Stimulated activated CD4-positive, alpha-beta T cell treated with anti-CD3 and anti-CD28 coated beads, Interleukin-12 subunit alpha, Interleukin-12 subunit beta, amount 100 ng/mL, for 4 hours (primary cell): ENCODE measurements around the gene ADAMTS2.

ENCODE experiments used
- DNase-seq: peaks from one replicate; pipeline ENCODE4 v3.0.0-alpha.2; 2020

ADAMTS2 gene

DNA sequence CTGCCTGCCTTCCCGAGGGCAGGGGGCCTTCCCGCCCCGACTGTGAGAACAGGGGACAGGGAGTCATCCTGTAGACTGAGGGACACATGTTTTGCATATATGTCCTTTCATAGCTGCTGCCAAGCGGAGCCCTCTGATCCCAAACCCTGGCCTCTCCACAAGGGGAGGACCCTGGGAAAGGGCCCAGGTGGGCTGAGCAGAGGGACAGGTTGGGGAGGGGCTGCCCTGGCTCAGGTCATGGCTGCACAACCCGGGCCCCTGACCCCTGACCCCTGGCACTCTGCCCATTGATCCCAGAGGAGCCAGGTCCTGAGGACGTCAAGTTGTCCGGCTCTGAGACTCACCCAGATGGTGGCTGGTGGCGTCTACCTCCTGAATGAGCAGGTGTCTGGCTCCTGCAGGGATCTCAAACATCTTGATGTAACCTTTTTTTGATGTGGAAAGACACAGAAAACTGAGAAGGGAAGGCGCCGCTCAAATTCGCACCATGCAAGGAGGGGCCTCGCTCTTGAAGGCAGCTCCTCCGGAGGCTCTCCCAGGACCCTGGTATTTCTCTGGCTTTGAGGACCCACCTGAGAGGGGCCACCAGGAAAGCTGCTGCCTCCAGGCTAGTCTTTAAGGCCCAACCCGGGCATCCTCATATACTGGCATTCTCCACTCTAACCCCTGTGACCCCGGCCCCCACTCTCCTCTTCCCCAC lies 213.2 kb downstream of the ADAMTS2 start:
- no peak for DNase-seq

DNA sequence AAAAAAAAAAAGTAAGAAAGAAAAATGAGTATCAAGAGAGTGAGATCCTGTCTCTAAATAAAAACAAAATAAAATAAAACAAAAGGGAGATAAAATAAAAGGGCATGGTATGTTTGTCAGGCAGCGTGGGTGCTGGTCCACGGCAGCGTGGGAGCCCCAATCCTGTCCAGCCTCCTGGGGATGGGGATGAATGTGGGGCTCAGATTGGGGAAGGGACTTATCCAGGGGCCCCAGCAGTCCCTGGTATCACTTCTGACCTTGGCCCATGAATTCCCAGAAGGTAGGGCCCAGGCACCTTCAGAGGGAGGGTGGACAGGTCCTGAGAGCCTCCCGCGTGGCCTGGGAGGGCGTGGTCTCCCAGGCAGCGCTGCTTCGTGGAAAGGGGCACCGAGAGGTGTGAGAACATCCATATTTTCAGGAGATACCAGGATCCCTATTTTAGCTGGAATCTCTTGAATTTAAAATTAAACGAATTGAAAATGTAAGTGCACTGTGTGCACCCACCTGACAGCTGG lies 213.9 kb downstream of the ADAMTS2 start:
- DNase-seq: no peak

DNA sequence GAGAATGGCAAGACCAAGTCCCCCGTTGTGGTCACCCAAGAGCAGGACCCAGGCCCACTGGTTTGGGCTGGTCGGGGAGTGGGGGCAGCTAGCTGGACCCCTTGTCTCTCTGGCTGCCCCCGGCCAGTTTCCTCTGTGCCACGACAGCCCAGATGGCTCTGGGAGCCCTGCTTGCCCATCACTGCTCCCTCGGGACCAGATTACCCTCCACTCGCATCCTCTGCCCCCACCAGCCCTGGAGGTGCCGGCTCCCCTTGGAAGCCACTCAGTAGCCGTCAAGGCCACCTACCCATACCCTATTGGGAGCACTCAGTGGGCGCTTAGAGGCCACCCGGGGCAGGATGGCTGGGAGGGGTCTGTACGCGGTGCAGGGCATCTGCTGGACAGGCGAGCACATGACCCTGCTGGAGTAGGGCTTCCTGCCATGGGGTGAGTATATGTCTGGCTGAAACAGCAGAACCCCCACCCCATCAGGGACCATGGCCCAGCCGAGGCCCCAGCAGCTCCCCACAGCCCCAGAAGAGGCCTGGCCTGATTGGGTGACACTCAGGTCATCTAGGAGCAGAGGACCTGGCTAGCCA lies 215.1 kb downstream of the ADAMTS2 start:
- no peak for DNase-seq

DNA sequence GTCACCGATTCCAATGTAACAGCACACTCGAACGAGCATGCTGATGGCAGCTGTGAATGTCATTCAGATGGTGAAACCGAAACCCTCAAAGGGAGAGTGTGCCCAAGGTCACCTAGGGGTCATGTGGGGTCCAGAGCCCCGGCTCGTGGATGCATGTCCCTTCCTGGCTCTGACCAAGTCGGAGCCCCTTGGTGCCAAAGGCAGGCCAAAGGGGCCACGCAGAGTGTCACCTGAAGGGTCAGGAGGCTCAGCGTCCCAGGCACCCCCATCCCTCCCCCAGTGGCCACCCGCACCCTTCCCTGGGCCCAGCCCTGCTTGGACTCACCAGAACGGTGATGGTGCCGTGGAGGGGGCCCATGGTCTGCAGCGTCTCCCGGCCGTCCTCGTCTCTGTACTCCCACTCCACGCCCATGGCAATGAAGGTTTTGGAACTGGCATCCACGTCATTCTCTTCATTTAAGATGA lies 215.6 kb downstream of the ADAMTS2 start:
- no peak for DNase-seq

DNA sequence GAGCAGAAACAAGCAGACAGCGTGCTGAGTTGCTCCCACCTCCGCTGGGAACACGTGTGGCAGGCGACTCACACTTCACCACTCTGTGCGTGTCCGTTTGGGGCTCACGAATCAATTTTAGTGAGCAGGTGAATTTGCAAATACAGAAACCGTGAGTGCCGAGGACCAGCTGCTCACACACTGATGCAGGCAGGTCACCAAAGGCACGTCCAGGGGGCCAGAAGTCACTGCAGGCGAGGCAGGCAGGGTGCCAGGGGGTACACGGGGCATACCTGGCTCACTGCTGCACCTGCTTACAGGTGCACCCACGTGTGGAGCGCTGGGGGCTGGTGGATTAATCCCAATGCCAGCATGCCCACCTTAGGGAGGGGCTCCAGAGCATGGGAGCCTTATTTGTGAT lies 216.3 kb downstream of the ADAMTS2 start:
- DNase-seq: no peak

DNA sequence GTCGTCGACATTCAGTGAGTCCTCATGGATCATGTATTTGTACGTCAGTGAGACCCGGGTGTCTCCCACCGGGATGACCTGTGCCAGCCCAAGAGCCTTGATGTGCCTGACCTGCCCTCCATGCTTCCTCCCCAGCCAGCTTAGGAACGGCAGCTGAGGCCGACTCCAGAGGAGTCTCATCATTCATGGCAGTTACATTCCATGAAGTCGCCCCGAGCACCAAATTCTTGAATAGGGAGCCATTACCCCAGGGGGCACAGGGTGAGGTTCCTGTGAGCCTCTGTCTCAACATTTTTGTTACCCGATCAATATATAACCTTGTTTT lies 217.3 kb downstream of the ADAMTS2 start:
- no peak for DNase-seq

DNA sequence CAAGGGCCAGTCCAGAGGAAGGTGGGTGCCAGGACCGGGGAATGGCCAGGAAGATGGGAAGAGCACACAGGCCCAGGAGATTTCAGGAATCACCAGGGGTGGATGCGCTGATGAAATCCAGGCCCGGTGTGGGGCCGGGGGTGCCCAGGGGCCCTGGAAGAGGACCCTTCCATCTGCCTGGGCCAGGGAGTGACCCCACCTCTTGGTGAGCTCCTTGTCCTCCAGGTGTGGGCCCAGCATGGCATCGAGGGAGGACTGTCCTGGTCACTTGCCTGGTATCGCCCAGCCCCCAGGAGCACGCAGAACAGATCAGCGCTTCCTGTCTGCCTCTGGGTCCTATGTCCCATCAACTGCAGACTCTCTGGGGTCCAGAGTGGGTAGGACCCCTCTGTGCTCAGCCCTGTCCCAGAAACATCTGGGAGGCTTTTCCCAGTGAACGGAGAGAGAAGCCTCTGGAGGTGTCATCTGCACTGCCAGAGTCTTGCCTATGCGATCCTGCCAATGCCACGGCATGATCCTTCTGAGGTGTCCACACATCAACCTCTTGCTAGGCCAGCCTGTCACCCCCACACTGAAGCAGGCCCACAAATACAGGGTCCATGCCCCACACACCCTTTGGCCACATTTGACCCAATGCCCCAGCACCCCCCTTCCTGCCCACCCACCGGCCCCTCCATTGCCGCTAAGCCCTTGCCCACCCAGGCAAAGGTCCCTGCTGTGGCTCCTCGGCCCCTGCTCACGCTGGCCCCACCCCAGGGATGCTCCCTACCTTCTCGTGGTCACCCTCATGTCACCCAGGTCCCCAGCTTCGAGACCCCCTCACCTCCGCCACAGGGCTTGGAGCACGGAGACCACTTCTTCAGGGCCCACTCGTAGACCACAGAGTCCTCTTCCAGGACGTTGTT lies 217.9 kb downstream of the ADAMTS2 start:
- DNase-seq: no peak

DNA sequence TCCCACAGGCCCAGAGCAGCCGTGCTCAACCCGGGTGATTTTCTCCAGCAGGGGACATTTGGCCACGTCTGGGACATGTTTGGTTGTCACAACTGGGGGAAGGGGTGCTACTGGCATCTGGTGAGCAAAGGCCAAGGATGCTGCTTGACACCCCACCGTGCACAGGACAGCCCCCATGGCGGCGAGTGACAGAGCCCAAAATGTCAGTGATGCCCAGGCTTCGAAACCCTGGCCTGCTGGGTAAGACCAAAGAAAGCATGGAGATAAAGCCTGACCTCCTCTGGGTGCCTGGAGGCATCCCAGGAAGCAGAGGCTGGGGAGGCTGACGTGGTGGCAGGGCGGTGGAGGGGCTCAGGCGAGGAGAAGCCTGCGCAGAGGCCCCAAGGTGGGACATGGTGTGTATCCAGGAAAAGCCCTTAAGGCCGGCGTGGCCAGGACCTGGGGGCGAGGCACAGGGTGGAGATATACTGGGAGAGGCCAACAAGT lies 218.7 kb downstream of the ADAMTS2 start:
- DNase-seq: no peak

DNA sequence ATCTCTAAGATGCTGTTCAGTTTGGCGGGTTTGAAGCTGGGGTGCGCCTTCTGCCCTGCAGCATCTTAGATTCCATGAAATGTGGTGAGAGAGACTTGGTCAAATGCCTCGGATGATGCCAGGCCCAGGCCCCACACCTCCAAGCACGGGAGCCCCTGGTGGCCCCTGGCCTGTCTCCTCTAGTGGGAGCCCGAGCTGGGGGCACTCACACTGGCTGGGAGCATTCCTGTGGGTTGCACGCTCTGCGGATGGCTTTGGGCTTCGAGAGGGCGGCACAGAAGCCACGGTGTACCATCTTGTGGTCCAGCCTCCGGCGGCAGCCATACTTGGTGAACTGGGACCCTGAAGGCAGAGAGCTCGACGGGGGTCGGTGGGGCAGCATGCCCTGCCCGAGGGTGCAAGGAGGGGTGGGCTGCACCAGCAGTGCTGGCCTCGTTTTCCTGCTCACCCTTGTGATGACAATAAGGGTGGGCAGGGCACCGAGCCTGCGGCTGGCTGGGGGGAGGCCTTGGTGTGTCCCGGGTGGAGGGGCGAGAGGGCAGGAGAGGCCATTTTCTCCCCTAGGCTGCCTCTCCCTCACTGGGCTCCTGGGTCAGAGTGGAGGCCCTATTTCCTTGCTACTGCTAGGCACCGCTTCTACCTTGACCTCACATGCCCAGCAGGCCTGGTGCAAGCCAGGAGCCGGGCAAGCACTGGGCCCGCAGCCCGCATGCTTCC lies 219.3 kb downstream of the ADAMTS2 start:
- DNase-seq: no peak

DNA sequence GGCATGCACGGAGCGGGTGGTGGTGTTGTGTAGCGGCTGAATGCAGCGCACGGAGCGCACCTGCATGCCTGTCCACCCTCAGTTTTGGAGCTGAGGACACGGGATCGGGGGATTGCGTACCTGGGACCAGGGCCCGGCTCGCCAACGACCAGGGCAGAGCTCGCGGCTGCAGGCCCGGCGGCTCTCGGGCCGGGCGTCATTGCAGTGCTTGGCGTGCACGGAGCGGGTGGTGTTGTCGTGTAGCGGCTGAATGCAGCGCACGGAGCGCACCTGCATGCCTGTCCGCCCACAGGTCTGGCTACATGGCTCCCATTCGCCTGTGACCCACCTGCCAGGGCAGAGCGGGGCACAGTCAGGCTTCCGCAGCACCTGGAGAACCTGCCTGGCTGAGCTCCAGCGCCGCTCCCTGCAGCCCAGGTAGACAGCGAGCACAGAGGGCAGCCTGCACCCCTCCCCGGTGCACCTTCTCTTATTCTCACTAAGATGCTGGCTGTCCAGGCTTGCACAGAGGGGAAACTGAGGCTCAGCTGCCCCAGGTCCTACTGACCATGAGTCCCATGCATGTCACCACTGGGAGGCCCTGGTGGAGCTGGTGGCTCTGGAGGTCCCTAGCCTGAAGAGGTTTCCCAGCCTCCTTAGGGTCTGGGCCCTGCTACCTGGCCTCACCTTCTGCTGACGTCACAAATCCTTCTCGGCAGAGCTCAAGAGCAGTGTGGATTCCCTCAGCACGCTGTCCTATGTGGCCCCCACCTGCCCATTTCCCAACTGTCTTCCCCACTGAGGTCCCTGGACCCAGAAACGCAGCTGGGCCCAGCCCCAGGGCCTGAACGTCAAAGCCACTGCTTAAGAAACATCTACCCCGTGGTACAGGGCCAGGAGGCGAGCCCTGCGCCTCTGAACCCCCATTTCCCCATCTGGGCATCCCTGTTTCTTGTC lies 220.1 kb downstream of the ADAMTS2 start:
- no peak for DNase-seq

DNA sequence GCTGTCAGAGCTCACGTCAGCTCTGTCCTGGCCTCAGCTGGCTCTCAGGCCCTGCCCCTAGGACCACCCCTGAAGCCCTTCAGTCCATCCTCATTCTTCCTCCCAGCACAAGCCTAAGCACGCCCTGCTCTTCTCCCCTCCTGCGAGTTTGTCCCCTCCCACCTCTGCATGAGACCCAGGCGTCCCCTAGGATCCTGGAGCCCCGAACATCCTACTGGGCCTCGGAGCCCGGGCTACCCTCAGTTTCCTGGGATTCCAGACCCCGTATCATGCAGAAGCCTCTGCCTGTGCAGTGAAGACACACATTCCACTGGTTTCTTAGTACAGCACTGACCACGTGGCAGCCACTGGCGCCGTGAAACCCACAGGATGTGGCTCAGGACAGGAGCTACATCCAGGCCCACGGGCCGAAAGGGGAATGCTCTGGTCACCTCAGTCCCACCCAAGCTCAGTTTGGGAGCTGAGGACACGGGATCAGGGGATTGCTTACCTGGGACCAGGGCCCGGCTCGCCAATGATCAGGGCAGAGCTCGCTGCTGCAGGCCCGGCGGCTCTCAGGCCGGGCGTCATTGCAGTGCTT lies 220.9 kb downstream of the ADAMTS2 start:
- no peak for DNase-seq

DNA sequence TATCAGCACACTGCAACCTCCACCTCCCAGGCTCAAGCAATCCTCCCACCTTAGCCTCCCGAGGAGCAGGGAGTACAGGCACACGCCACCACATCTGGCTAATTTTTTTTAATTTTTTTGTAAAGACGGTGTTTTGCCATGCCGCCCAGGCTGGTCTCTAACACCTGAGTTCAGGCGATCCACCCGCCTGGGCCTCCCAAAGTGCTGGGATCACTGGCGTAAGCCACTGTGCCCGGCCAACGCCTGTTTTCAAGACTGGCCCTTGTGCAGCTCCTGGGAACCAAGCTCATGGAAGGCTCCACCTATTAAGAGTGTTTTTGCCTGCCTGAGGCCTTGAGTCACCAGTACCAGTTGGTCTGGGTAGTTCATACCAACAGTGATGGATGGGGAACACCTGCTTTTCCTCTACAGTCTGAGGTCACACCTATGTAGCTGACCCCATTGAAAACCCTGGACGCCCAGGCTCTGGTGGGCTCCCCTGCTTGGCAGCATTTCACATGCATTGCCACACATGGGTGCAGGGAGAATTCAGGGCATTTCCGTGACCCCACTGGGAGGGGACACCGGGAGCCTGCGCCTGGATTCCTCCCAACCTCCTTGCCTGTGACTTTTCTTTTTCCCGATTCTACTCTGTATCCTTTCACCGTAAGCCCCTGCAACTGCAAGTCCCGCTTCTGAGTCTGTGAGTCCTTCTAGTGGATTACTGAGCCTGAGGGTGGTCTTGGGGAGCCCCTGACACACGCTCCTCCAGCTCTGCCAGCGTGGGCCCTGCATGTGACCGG lies 221.6 kb downstream of the ADAMTS2 start:
- no peak for DNase-seq

DNA sequence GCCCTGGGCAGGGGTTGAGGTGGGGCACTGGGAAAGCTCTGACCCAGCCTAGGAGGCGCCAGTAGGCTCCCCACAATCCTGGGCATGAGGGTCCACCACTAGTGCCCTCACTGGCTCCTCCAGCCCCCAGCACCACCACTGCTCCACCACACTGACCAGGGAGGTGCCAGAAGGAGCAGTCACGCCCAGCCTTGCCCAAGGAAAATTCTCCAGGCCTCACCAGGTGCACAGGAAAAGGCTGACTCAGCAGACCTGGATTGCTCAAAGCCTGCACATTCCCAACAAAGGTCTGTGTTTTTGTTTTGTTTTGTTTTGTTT lies 222.2 kb downstream of the ADAMTS2 start:
- DNase-seq: no peak

DNA sequence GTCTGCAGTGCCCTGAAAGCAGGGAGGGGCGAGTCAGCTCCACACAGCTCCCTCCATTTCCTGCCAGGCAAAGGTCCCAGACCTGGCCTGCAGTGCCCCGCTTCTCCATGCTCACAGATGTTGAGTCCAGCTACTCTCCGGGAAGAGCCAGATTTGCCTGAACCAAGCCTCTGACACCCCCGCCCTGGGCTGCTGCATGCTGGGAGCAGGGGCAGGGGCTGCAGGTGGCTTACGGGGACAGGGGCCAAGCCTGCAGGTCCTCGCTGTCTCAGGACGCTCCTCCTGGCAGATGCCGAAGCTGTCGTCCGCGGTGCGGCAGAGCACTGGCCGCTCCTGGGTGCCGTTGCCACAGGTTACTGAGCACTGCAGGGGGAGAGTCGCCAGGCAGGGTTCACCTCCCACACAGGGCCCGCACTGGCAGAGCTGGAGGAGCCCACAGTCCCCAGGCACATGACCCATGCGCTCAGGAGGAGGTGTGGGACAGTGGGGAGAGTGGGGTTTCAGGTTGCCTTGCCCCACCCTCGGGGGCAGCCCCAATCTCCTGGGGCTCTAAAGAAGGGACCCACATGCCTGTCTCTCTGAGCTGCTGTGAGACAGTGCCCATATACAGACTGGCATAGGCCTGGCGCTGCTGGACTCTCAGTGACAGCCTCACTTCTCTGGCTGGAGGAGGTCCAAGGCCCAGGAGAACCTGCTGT lies 222.7 kb downstream of the ADAMTS2 start:
- no peak for DNase-seq

DNA sequence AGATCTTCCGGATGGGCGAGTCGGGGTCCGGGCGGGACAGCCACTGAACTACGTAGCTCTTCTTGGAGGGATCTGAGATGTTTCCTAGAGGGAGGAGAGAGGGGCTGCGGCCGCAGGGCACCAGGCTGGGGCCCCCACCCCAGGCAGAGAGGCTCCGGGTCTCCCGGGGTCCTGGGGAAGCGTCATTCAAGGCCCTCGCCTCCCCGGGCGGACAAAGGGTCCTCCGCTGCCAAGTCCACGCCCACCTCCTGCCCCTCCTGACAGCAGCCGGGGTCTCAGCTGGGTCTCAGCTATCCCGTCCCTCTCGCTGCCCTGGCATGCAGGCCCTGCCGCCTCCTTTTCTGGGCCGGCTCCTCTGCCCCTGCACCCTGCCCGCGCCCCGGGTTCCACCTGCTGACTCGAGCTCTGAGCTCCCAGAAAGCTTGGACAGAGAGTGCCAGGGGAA lies 223.6 kb downstream of the ADAMTS2 start:
- no peak for DNase-seq

DNA sequence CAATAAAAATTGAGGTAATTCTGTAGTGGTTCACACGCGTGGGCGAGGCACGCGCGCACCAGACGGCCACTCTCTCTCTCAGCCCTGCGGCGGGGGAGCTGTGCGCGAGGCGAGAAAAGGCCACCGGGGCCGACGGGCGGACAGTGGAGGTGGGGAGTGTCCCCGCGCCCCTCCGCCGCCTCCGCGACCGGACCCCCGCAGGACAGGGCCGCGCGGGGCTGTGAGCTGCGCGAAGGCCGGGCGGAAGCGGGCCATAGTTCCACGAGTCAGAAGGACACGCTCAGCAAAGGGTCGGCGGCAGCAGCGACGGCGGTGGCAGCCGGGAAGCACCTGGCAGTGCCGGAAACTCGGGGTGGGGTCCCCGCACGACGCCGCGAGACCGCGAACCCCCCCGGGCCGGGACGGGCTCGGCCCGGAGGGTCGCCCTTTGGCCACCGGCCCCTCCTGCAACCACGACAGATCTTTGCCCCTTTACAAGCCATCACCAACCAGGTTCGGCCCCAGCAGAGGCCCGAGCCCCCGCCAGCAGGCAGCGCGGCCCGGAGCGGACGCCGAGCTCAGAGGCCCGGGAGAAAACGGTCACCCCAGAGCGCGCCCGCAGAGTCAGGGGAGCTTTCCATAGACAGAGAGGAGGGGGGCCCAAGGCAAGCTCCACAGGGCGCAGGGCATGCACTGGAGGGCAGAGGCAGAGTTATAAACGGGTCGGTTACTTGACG lies 224.2 kb downstream of the ADAMTS2 start:
- DNase-seq: no peak

DNA sequence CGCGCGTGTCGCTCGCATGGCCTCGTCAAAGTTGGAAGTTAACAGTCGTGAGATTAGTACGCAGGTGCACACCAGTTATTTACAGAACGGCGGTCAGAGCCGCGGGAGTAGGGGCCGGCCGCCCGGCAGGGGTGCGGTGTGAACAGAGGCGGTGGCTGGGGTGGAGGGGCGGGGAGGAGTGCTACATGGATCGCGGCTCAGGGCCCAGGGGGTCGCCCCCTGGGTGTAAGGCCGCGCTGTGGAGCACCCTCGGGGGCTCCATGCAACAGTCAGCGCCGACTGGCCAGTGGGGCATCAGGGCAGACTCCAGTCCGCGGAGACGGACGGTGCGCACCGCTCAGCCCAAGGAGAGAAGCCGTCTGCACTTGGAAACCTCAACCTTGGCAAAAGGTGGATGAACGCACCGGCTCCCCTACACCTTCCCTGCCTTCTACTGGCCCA lies 224.8 kb downstream of the ADAMTS2 start:
- no peak for DNase-seq

DNA sequence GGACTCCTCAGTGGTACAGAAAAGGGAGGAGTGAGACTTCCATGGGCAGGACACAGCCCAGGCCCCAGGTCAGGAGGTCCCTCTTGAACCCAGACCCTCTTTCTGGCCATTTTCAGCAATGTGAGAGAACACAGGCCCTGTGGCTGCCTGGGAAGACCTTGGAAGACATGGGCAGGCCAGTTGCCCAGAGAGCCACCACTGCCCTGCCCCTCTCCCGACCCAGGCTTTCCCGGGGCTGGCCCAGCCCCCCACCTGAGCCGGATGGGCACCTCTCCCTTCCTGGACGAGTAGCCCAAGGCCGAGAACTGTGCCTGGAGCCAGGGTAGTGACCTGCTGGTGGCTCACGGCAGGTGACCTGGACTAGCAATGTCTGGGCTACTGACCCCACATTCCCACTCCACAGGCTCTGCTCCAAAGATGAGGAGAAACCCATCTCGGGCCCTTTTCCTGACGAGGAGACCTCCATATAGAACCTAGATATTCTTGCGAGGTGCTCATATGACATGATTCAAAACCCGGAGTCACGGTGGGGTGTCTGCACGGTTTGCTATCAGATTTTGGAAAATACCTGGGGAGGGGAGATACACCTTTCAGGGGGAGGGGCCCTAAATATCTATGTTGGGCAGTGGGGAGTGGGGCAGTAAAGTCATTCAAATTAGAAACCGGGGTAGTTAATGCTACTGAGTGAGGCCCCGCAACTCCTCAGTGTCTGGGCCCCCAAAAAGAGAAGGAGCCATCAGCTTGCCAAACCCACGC lies 225.7 kb downstream of the ADAMTS2 start:
- no peak for DNase-seq
